GM18873 (cell line): Measurements from ENCODE around the gene CA12.

Experiments used
- ATAC-seq: cut with Tn5 transposase; IDR thresholded peaks from one replicate; pipeline ENCODE4 v1.9.1; 2021; ENCODE audit warnings: mild to moderate bottlenecking, moderate library complexity, moderate number of reproducible peaks; ENCODE audit not compliant: unreplicated experiment, low FRiP score

CA12 gene

GRCh38 chr15:63277038-63277892 lies 104.4 kb downstream of the CA12 start, which contains the start of gene APH1B:
APH1B (plus strand) TSS chr15:63277605; CDS start chr15:63277624, 19 bp downstream.
- ATAC-seq = no peak

- no peak for ATAC-seq
Measured at GRCh38 chr15:63276342-63277037, 105.2 kb downstream of the CA12 start.

- ATAC-seq = no peak
Measured at GRCh38 chr15:63274427-63274826, 107.2 kb downstream of the CA12 start.
